Measurements from ENCODE around the gene KMT2C.

KMT2C gene

GRCh38 chr7:152090747-152091146, 345.1 kb downstream of the KMT2C start:
- no peak for DNase-seq

- DNase-seq = no peak
Observed at GRCh38 chr7:152089183-152089582, 346.6 kb downstream of the KMT2C start.

- no peak for DNase-seq
Observed at GRCh38 chr7:152086513-152086912, 349.3 kb downstream of the KMT2C start.

GRCh38 chr7:152085131-152085530, 350.7 kb downstream of the KMT2C start:
- DNase-seq = no peak
